ENCODE measurements around the gene CCDC70. TPM values are rescaled to one million over a fixed set of nuclear protein-coding genes. Genes with fewer than 3 reads are reported as not detected.

CCDC70 gene
- total RNA-seq, 1 experiment from 2014 or later = not detected

DNA sequence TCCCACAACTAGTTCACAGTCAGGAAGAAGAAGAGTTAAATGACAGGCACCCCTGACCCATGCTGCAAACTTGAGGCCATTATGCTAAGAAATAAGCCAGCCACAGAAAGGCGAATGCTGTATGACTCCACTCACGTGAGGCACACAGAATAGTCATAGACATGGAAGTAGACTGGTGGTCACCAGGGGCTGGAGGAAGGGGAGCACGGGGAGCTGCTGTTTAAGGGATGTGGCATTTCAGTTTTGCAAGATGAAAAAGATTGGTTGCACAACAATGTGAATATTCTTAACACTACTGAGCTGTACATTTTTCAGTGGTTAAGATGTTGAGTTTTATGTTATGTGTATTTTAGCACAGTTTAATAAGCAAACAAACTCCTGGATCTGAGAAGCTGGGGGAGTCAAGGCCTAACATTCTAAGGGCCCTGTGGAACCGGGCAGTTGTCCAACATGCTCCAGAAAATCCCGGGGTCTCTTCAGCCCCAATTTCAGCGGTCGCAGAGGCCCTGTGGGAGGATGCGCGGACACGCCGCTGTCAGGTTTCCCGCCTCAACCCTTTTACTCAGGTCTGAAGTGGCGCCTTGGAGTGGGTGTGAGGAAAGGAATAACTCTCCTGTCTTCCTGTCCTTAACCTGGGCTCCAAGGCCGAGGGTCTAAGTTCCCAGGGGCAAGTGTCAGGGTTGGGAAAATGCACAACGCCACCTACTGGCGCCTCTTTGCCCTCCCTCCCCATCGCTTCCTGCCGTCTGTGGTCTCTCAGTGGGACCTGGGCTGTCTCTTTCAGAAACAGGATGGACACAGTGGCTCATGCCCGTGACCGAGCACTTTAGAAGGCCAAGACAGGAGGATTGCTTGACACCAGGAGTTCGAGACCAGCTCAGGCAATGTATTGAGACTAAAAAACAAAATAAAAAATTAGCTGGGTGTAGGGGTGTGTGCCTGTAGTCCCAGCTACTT lies 12.3 kb upstream of the CCDC70 start (continued):
- no peak for TF ChIP-seq GABPB1 (CRISPR knock-in tag; IDR thresholded peaks at IDR 0.05)

- Mint-ChIP-seq H3K9me3 (no peaks in the 10 kb centered on the region), H3K36me3 (no peaks in the 10 kb centered on the region), H3K4me1 (peaks cover 10% of the 10 kb centered on the region), H3K27me3 (ENCODE audit: low read depth) (no peaks in the 10 kb centered on the region; the same call in 1 of the 2 replicates), H3K27ac (no peak overlapping the region), H3K4me3 (no peak overlapping the region)
- ChIA-PET CTCF (no interaction called here), POLR2A (no interaction called here)
- ATAC-seq (no peak), DNase-seq (ENCODE audit: low spot score) (no peak)
- TF ChIP-seq PRDM15 (CRISPR knock-in tag; IDR thresholded peaks at IDR 0.05) (no peak), HMGA2 (CRISPR knock-in tag; IDR thresholded peaks at IDR 0.05) (no peak), FOXJ3 (CRISPR knock-in tag; IDR thresholded peaks at IDR 0.05; ENCODE audit: borderline replicate concordance) (no peak), SP1 (CRISPR knock-in tag; conservative IDR thresholded peaks at IDR 0.05) (no peak), ZNF423 (CRISPR knock-in tag; IDR thresholded peaks at IDR 0.05) (no peak), ARID4B (CRISPR knock-in tag; IDR thresholded peaks at IDR 0.05; ENCODE audit: borderline replicate concordance) (no peak), KAT7 (CRISPR knock-in tag; IDR thresholded peaks at IDR 0.05; ENCODE audit: borderline replicate concordance) (no peak), NFE2L1 (CRISPR knock-in tag; IDR thresholded peaks at IDR 0.05) (no peak), ZNF671 (CRISPR knock-in tag; IDR thresholded peaks at IDR 0.05) (no peak), RELA (CRISPR knock-in tag; IDR thresholded peaks at IDR 0.05; ENCODE audit: borderline replicate concordance) (no peak), IRF2 (CRISPR knock-in tag; IDR thresholded peaks at IDR 0.05; ENCODE audit: borderline replicate concordance, low read depth) (no peak), GTF2I (CRISPR knock-in tag; conservative IDR thresholded peaks at IDR 0.05) (no peak), GRHL2 (CRISPR knock-in tag; IDR thresholded peaks at IDR 0.05; ENCODE audit: insufficient replicate concordance, severe bottlenecking) (no peak)
- TF ChIP-seq, protein P1, sequence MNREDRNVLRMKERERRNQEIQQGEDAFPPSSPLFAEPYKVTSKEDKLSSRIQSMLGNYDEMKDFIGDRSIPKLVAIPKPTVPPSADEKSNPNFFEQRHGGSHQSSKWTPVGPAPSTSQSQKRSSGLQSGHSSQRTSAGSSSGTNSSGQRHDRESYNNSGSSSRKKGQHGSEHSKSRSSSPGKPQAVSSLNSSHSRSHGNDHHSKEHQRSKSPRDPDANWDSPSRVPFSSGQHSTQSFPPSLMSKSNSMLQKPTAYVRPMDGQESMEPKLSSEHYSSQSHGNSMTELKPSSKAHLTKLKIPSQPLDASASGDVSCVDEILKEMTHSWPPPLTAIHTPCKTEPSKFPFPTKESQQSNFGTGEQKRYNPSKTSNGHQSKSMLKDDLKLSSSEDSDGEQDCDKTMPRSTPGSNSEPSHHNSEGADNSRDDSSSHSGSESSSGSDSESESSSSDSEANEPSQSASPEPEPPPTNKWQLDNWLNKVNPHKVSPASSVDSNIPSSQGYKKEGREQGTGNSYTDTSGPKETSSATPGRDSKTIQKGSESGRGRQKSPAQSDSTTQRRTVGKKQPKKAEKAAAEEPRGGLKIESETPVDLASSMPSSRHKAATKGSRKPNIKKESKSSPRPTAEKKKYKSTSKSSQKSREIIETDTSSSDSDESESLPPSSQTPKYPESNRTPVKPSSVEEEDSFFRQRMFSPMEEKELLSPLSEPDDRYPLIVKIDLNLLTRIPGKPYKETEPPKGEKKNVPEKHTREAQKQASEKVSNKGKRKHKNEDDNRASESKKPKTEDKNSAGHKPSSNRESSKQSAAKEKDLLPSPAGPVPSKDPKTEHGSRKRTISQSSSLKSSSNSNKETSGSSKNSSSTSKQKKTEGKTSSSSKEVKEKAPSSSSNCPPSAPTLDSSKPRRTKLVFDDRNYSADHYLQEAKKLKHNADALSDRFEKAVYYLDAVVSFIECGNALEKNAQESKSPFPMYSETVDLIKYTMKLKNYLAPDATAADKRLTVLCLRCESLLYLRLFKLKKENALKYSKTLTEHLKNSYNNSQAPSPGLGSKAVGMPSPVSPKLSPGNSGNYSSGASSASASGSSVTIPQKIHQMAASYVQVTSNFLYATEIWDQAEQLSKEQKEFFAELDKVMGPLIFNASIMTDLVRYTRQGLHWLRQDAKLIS (CRISPR knock-in tag; IDR thresholded peaks at IDR 0.05; ENCODE audit: borderline replicate concordance) = no peak
Observed at GRCh38 chr13:51856027-51856736, 5.6 kb upstream of the CCDC70 start.

Data from WTC11 (cell line).